H9 (cell line): ENCODE data around the gene PTK6. TPM values are rescaled to one million over a fixed set of nuclear protein-coding genes. Genes with fewer than 3 reads are reported as not detected.
A peak's percentile ranks its signal among the peaks of the same experiment; 100 is the strongest.

Source experiments
- DNase-seq: peaks from one replicate; pipeline ENCODE4 v3.0.0-alpha.2; 2017
- H2AFZ ChIP-seq: one replicate; pipeline ENCODE4 v1.6.1; 2013; ENCODE audit warnings: mild to moderate bottlenecking, low read length, control low read depth, moderate library complexity
- H2AK5ac ChIP-seq: 2 replicates; pipeline ENCODE4 v1.6.1; 2013; ENCODE audit warnings: low read length, control low read depth, mixed read lengths; ENCODE audit not compliant: insufficient read length
- H2BK120ac ChIP-seq: one replicate; pipeline ENCODE4 v1.6.1; 2013; ENCODE audit warnings: low read depth, mild to moderate bottlenecking, low read length, control low read depth, inconsistent platforms; ENCODE audit not compliant: poor library complexity, severe bottlenecking
- H2BK12ac ChIP-seq: 2 replicates; pipeline ENCODE4 v1.6.1; 2013; ENCODE audit warnings: low read length, control low read depth, mixed read lengths, low read depth; ENCODE audit not compliant: insufficient read length
- H2BK15ac ChIP-seq: 2 replicates; pipeline ENCODE4 v1.6.1; 2013; ENCODE audit warnings: low read depth, low read length, control low read depth
- H2BK20ac ChIP-seq: one replicate; pipeline ENCODE4 v1.6.1; 2013; ENCODE audit warnings: low read depth, mild to moderate bottlenecking, low read length, control low read depth, inconsistent platforms; ENCODE audit not compliant: poor library complexity, severe bottlenecking
- H2BK5ac ChIP-seq: 2 replicates; pipeline ENCODE4 v1.6.1; 2013; ENCODE audit warnings: low read length, control low read depth, mixed read lengths; ENCODE audit not compliant: insufficient read length
- H3K14ac ChIP-seq: 2 replicates; pipeline ENCODE4 v1.6.1; 2013; ENCODE audit warnings: low read length, control low read depth; ENCODE audit not compliant: insufficient read depth
- H3K18ac ChIP-seq: 2 replicates; pipeline ENCODE4 v1.6.1; 2013; ENCODE audit warnings: low read depth, mild to moderate bottlenecking, mixed read lengths, low read length, control low read depth; ENCODE audit not compliant: insufficient read length
- H3K23ac ChIP-seq: 2 replicates; pipeline ENCODE4 v1.6.1; 2013; ENCODE audit warnings: low read length, control low read depth, mixed read lengths, low read depth; ENCODE audit not compliant: insufficient read length
- H3K23me2 ChIP-seq: 2 replicates; pipeline ENCODE4 v1.6.1; 2013; ENCODE audit warnings: low read depth, mild to moderate bottlenecking, mixed read lengths, low read length, control low read depth; ENCODE audit not compliant: insufficient read length, poor library complexity, severe bottlenecking
- H3K27ac ChIP-seq: 2 replicates; pipeline ENCODE4 v1.5.1; 2013; ENCODE audit warnings: low read length, control low read depth, mixed read lengths, low read depth; ENCODE audit not compliant: insufficient read length
- H3K27me3 ChIP-seq: 2 replicates; pipeline ENCODE4 v1.6.1; 2013; ENCODE audit warnings: low read length, control low read depth, inconsistent platforms; ENCODE audit not compliant: insufficient read depth
- H3K4ac ChIP-seq: 2 replicates; pipeline ENCODE4 v1.6.1; 2013; ENCODE audit warnings: low read depth, mild to moderate bottlenecking, control low read depth, inconsistent platforms, low read length, moderate library complexity
- H3K4me1 ChIP-seq: 2 replicates; pipeline ENCODE4 v1.6.1; 2013; ENCODE audit warnings: low read length, control low read depth, inconsistent platforms; ENCODE audit not compliant: insufficient read depth
- H3K4me2 ChIP-seq: 2 replicates; pipeline ENCODE4 v1.6.1; 2013; ENCODE audit warnings: low read length, control low read depth, mixed read lengths; ENCODE audit not compliant: insufficient read length, insufficient read depth
- H3K56ac ChIP-seq: 2 replicates; pipeline ENCODE4 v1.6.1; 2013; ENCODE audit warnings: low read depth, mild to moderate bottlenecking, mixed read lengths, low read length, control low read depth; ENCODE audit not compliant: insufficient read length
- H3K79me1 ChIP-seq: 2 replicates; pipeline ENCODE4 v1.6.1; 2013; ENCODE audit warnings: low read depth, mild to moderate bottlenecking, moderate library complexity, low read length, control low read depth, inconsistent platforms; ENCODE audit not compliant: insufficient read depth, poor library complexity, severe bottlenecking
- H3K79me2 ChIP-seq: 2 replicates; pipeline ENCODE4 v1.6.1; 2013; ENCODE audit warnings: low read length, control low read depth, inconsistent platforms; ENCODE audit not compliant: insufficient read depth
- H3K9ac ChIP-seq: 2 replicates; pipeline ENCODE4 v1.6.1; 2013; ENCODE audit warnings: low read length, control low read depth, mixed read lengths; ENCODE audit not compliant: insufficient read length; ENCODE audit errors: extremely low read depth
- H3K9me3 ChIP-seq: one replicate; pipeline ENCODE4 v1.6.1; 2013; ENCODE audit warnings: low read depth, low read length, inconsistent platforms; ENCODE audit not compliant: control insufficient read depth
- H3T11ph ChIP-seq: one replicate; pipeline ENCODE4 v1.6.1; 2013; ENCODE audit warnings: mild to moderate bottlenecking, low read length, control low read depth, inconsistent platforms
- H4K20me1 ChIP-seq: one replicate; pipeline ENCODE4 v1.6.1; 2013; ENCODE audit not compliant: control insufficient read depth, insufficient read length, insufficient read depth
- H4K5ac ChIP-seq: 2 replicates; pipeline ENCODE4 v1.6.1; 2013; ENCODE audit warnings: low read depth, mild to moderate bottlenecking, mixed read lengths, low read length, control low read depth; ENCODE audit not compliant: insufficient read length
- H4K8ac ChIP-seq: replicated peaks from 2 replicates; pipeline ENCODE4 v1.6.1; 2013; ENCODE audit warnings: low read length, control low read depth, mixed read lengths, low read depth; ENCODE audit not compliant: insufficient read length
- H4K91ac ChIP-seq: 2 replicates; pipeline ENCODE4 v1.6.1; 2013; ENCODE audit warnings: low read depth, mild to moderate bottlenecking, moderate library complexity, mixed read lengths, low read length, control low read depth; ENCODE audit not compliant: insufficient read length
- H3K27ac Mint-ChIP-seq, 3 experiments: 2 replicates in 2 of 3; 3 replicates in 1 of 3; pipeline ENCODE4 v1.8.0; 2020 to 2021; ENCODE audit warnings: mixed read lengths in 3 of 3, mild to moderate bottlenecking in 1 of 3, moderate library complexity in 1 of 3
- H3K27me3 Mint-ChIP-seq: 2 replicates; pipeline ENCODE4 v1.8.0; 2021; ENCODE audit warnings: low read depth, mild to moderate bottlenecking, moderate library complexity, mixed read lengths
- H3K36me3 Mint-ChIP-seq, 3 experiments: 2 replicates in 2 of 3; 3 replicates in 1 of 3; pipeline ENCODE4 v1.8.0; 2020 to 2021; ENCODE audit warnings: low read depth in 3 of 3, mixed read lengths in 3 of 3; ENCODE audit not compliant: insufficient read depth in 1 of 3
- H3K4me1 Mint-ChIP-seq, 2 experiments: 2 replicates each; pipeline ENCODE4 v1.8.0; 2020; ENCODE audit warnings: mixed read lengths in 2 of 2
- H3K4me3 Mint-ChIP-seq, 2 experiments: 2 replicates in 1 of 2; 3 replicates in 1 of 2; pipeline ENCODE4 v1.8.0; 2020 to 2021; ENCODE audit warnings: mild to moderate bottlenecking in 2 of 2, mixed read lengths in 2 of 2, moderate library complexity in 1 of 2
- H3K9me3 Mint-ChIP-seq, 2 experiments: 2 replicates in 1 of 2; 3 replicates in 1 of 2; pipeline ENCODE4 v1.8.0; 2020; ENCODE audit warnings: mild to moderate bottlenecking in 2 of 2, mixed read lengths in 2 of 2, moderate library complexity in 1 of 2
- CTCF ChIP-seq: fragments of 200-600 bp; sonication (generic); conservative IDR thresholded peaks from 3 replicates; pipeline ENCODE4 v1.8.0; 2021; ENCODE audit warnings: antibody characterized with exemption, mild to moderate bottlenecking
- WGBS: extraction: QIAGEN DNeasy Blood & Tissue Kit; methylation state at CpG from one replicate; pipeline ENCODE4 v1.1.7; 2013; ENCODE audit warnings: missing lambda C conversion rate, low lambda C conversion rate, mixed read lengths; ENCODE audit not compliant: insufficient read length; ENCODE audit errors: extremely low coverage; 5-methylcytosine and 5-hydroxymethylcytosine counted together
- total RNA-seq: library from RNA; stranded (reverse); gene quantifications from 2 replicates; pipeline ENCODE4 v1.2.1, GENCODE V29; 2021

The PTK6 gene
- total RNA-seq, 1 experiment from 2014 or later: 0.46 TPM

DNA sequence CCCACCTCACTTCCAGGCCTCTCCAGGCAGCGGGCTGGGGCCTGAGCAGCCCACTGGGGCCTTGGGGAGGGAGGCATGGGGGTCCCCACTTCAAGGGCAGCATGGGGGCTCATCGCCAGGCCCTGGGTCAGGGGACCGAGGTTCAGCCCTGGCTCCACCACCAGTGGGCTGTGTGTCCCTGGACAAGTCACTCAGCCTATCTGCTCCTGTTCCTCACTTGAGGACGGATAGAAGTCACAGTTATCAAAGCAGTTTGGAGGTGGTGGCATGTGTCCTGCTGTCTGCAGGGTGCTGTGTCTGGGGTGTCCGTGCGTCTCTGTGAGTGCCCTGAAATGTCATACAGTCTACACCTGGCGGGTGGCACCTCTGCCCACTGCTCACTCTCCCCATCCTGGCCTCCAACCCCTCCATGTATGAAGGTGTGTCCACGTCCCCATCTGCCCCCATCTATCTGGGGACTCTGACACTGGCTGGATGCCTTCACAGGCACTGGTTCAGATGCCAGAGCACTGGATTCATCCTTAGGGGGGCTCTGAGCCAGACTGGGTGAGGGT is 41.9 kb downstream of the PTK6 start:
- Histone ChIP-seq H2BK5ac (no peak overlapping the region), H2BK20ac (no peak overlapping the region), H3K79me2 (no peaks in the 10 kb centered on the region), H2AK5ac (no peak overlapping the region), H3K27me3 (peaks cover 4% of the 10 kb centered on the region; the same call in 1 of the 2 replicates), H3K23me2 (peaks cover 5% of the 10 kb centered on the region), H3K9ac (no peak overlapping the region), H4K8ac (no peak overlapping the region), H3K18ac (no peak overlapping the region), H3K79me1 (no peaks in the 10 kb centered on the region), H3K14ac (no peak overlapping the region), H2AFZ (no peak overlapping the region), H2BK120ac (no peak overlapping the region), H2BK15ac (no peak overlapping the region), H4K5ac (no peak overlapping the region), H3K9me3 (no peaks in the 10 kb centered on the region), H3K23ac (no peak overlapping the region), H3K4me2 (no peak overlapping the region), H3K27ac (no peak overlapping the region), H3K4ac (no peak overlapping the region), H4K91ac (no peak overlapping the region), H3K56ac (no peak overlapping the region), H2BK12ac (no peak overlapping the region), H4K20me1 (no peaks in the 10 kb centered on the region), H3T11ph (no peak overlapping the region), H3K4me1 (no peaks in the 10 kb centered on the region)
- Mint-ChIP-seq H3K9me3 (peaks cover 2 to 11% of the 10 kb centered on the region in 2 experiments; a peak in 3 of 5 replicates), H3K27ac (no peak overlapping the region), H3K27me3 (peaks cover 49% of the 10 kb centered on the region), H3K4me3 (peak overlapping the region in 1 of 2 experiments; percentile 35; a peak in 1 of 5 replicates), H3K36me3 (peaks cover 15 to 24% (median 15%) of the 10 kb centered on the region in 3 experiments; a peak in 6 of 7 replicates), H3K4me1 (peaks cover 4 to 10% of the 10 kb centered on the region in 2 experiments; a peak in 3 of 4 replicates)
- no CpG with 5 or more reads among the region's 8 CpGs for WGBS
- no peak for TF ChIP-seq CTCF
- no peak for DNase-seq
